ENCODE results near the gene PADI2. TPM values are rescaled to one million over a fixed set of nuclear protein-coding genes. Genes with fewer than 3 reads are reported as not detected.

The PADI2 gene
- total and polyA plus RNA-seq, 4 donors = 0.25 to 2.4 (median 0.96) TPM

DNA sequence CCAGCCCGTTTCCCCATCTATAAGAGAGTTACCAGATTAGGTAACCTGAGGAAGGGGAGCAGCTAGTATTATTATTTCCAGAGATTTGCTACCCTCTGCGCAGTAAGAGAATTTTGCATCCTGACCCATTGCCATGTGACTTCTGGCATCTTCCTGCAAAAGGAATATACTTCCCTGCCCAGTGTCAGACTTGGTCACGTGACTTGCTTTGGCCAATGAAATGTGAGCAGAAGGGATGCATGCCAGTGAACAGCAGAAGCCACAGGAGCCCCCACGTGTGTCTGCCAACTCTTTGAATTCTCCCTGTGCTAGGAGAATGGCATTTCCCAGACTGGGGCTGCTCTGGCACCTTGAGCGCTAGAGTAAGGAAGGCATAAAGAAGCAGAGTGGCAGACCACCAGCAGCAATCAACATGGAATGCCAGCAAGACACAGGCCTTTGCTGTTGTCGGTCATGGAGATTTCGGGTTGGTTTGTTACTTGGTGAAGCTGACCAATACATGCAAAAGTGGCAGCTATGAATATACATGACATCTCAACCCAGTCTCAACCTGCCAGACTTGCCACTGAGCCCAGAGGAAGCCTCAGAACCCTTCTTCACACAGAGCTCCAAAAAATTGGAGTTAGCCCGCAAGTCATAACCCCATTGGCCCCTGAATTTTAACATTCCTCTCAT is 39.0 kb downstream of the PADI2 start:
- DNase-seq (ENCODE audit: low spot score) = no peak
- no peak overlapping the region for H3K4me3 ChIP-seq (ENCODE audit: low read depth in 1 of 3, low read length in 3 of 3)
- WGBS = 88% methylated on average over 8 of the region's 8 CpGs
- H3K4me1 ChIP-seq (ENCODE audit: control insufficient read depth in 4 of 4, insufficient read depth in 4 of 4, low read length in 3 of 4) = no peaks in the 10 kb centered on the region
- H3K36me3 ChIP-seq (ENCODE audit: control insufficient read depth in 4 of 4, insufficient read depth in 3 of 4, low read depth in 1 of 4, low read length in 3 of 4) = no peaks in the 10 kb centered on the region
- no peak overlapping the region for H3K9ac ChIP-seq (ENCODE audit: low read depth in 1 of 2, low read length in 2 of 2)
- H3K9me3 ChIP-seq (ENCODE audit: control insufficient read depth in 4 of 4, low read length in 3 of 4) = no peaks in the 10 kb centered on the region
- H3K27ac ChIP-seq (ENCODE audit: low read depth in 1 of 2, low read length in 2 of 2) = no peak overlapping the region
- no peak for TF ChIP-seq SP1 (IDR thresholded peaks at IDR 0.05)
- TF ChIP-seq, protein P1, sequence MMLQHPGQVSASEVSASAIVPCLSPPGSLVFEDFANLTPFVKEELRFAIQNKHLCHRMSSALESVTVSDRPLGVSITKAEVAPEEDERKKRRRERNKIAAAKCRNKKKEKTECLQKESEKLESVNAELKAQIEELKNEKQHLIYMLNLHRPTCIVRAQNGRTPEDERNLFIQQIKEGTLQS (IDR thresholded peaks at IDR 0.05) = no peak
- TF ChIP-seq HNF4A (conservative IDR thresholded peaks at IDR 0.05) = no peak
- TF ChIP-seq RAD21 (IDR thresholded peaks at IDR 0.05) = no peak
- H3K27me3 ChIP-seq (ENCODE audit: control insufficient read depth in 4 of 4, insufficient read depth in 4 of 4, low read length in 3 of 4) = no peaks in the 10 kb centered on the region

DNA sequence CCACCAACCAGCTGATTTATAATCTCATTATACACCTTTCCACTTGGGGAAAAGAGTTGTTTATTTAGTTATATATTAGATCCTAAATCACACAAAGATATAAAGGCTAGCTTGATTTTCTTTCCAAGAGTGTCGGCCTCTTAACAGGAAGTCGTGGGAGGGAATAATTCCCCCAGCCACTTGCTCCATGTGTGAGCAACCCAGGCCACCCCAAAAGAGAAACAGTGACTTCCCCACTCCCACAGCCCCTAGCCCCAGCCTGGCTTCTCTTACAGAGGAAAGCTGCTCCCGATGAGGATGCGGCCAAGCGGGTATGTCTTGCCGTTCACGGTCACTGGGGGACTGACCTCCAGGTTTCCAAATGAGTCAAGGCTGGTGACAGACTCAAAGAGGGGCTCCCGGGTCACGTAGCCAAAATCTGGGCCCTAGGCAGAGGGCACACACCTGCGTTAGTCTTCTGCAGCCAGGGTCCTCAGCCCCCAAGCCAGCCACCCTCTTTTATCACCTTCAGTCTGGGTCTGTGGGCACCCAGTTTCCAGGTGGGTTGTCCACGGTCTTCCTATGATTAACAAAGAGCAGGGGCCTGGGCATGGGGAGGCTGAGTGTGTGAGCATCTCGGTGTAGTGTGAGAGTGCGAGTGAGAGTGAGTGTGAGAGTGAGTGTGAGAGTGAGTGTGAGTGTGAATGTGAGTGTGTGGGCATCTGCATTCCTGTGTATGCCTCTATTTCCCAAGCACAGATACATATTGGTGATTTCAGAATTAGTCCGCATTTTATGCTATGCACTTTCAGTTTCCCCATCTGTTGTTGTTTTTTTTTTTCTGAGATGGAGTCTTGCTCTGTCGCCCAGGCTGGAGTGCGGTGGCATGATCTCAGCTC is 40.0 kb downstream of the PADI2 start:
- TF ChIP-seq, protein P1 (IDR thresholded peaks at IDR 0.05) = no peak
- Histone ChIP-seq H3K4me1 (ENCODE audit: control insufficient read depth in 4 of 4, insufficient read depth in 4 of 4, low read length in 3 of 4) (no peaks in the 10 kb centered on the region), H3K27me3 (ENCODE audit: control insufficient read depth in 4 of 4, insufficient read depth in 4 of 4, low read length in 3 of 4) (no peaks in the 10 kb centered on the region), H3K4me3 (ENCODE audit: low read depth in 1 of 3, low read length in 3 of 3) (no peak overlapping the region), H3K9ac (ENCODE audit: low read depth in 1 of 2, low read length in 2 of 2) (no peak overlapping the region), H3K9me3 (ENCODE audit: control insufficient read depth in 4 of 4, low read length in 3 of 4) (no peaks in the 10 kb centered on the region), H3K27ac (ENCODE audit: low read depth in 1 of 2, low read length in 2 of 2) (no peak overlapping the region), H3K36me3 (ENCODE audit: control insufficient read depth in 4 of 4, insufficient read depth in 3 of 4, low read depth in 1 of 4, low read length in 3 of 4) (no peaks in the 10 kb centered on the region)
- no peak for DNase-seq (ENCODE audit: low spot score)
- WGBS = 89% methylated on average over 16 of the region's 16 CpGs

DNA sequence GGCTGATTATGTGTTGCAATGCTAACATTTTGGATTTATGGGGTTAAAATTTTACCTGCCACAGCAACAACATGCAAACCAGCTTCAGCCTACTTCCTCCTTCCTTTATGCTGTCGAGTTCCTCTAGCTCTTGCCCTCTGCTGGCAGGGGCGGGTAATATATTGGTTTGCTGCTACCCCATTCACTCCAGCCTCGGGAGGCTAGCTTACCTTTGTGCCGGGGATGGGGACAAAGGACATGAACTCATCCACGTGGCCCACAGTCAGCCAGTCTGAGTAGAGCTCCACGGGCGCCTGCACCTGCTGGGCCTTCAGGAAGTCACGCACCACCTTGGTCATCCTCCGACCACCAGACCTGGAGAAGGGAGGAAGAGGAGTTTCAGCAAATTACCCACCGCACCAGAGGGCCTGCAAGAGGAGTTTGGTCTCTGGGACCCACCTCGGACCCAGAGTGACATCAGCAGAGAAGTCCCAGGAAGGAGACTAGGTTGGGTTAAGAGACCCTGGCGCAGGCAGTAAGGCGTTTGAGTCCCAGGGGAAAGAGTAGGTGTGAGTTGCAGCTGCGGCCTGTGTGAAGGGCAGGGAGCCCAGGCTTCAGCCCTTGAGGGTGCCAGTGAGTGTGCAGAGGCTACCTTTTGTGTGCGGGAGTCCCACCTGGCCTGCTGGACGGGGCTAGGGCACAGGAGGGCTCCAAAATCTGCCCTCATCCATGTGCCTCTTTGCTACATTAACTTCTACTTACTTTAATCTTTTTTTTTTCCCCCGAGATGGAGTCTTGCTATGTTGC is 43.6 kb downstream of the PADI2 start:
- H3K36me3 ChIP-seq (ENCODE audit: control insufficient read depth in 4 of 4, insufficient read depth in 3 of 4, low read depth in 1 of 4, low read length in 3 of 4) = no peaks in the 10 kb centered on the region
- WGBS = 80% methylated on average over 17 of the region's 17 CpGs
- no peaks in the 10 kb centered on the region for H3K27me3 ChIP-seq (ENCODE audit: control insufficient read depth in 4 of 4, insufficient read depth in 4 of 4, low read length in 3 of 4)
- DNase-seq (ENCODE audit: low spot score) = no peak
- H3K4me3 ChIP-seq (ENCODE audit: low read depth in 1 of 3, low read length in 3 of 3) = no peak overlapping the region
- no peak overlapping the region for H3K27ac ChIP-seq (ENCODE audit: low read depth in 1 of 2, low read length in 2 of 2)
- H3K9ac ChIP-seq (ENCODE audit: low read depth in 1 of 2, low read length in 2 of 2) = no peak overlapping the region
- no peaks in the 10 kb centered on the region for H3K4me1 ChIP-seq (ENCODE audit: control insufficient read depth in 4 of 4, insufficient read depth in 4 of 4, low read length in 3 of 4)
- no peaks in the 10 kb centered on the region for H3K9me3 ChIP-seq (ENCODE audit: control insufficient read depth in 4 of 4, low read length in 3 of 4)
- TF ChIP-seq TAF1 (conservative IDR thresholded peaks at IDR 0.05) (no peak), HNF4G (IDR thresholded peaks at IDR 0.05) (no peak), NR2F2 (IDR thresholded peaks at IDR 0.05) (no peak), RAD21 (IDR thresholded peaks at IDR 0.05) (peak in 1 of 2 donors; percentile 61), HNF4A (conservative IDR thresholded peaks at IDR 0.05) (no peak), JUND (IDR thresholded peaks at IDR 0.05) (no peak), FOXA2 (IDR thresholded peaks at IDR 0.05) (no peak), YY1 (IDR thresholded peaks at IDR 0.05) (no peak), SP1 (IDR thresholded peaks at IDR 0.05) (no peak), RXRA (IDR thresholded peaks at IDR 0.05) (no peak), GABPA (IDR thresholded peaks at IDR 0.05 in 1 of 2, conservative IDR thresholded peaks at IDR 0.05 in 1 of 2) (peak; percentile 66 to 69), EGR1 (IDR thresholded peaks at IDR 0.05; ENCODE audit: low read depth in 2 of 2) (no peak), FOXA1 (IDR thresholded peaks at IDR 0.05) (no peak)
- TF ChIP-seq, protein P2, sequence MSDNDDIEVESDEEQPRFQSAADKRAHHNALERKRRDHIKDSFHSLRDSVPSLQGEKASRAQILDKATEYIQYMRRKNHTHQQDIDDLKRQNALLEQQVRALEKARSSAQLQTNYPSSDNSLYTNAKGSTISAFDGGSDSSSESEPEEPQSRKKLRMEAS (IDR thresholded peaks at IDR 0.05) = no peak
- TF ChIP-seq, protein P3, sequence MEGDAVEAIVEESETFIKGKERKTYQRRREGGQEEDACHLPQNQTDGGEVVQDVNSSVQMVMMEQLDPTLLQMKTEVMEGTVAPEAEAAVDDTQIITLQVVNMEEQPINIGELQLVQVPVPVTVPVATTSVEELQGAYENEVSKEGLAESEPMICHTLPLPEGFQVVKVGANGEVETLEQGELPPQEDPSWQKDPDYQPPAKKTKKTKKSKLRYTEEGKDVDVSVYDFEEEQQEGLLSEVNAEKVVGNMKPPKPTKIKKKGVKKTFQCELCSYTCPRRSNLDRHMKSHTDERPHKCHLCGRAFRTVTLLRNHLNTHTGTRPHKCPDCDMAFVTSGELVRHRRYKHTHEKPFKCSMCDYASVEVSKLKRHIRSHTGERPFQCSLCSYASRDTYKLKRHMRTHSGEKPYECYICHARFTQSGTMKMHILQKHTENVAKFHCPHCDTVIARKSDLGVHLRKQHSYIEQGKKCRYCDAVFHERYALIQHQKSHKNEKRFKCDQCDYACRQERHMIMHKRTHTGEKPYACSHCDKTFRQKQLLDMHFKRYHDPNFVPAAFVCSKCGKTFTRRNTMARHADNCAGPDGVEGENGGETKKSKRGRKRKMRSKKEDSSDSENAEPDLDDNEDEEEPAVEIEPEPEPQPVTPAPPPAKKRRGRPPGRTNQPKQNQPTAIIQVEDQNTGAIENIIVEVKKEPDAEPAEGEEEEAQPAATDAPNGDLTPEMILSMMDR (IDR thresholded peaks at IDR 0.05; ENCODE audit: low read depth, low read length, missing input control) = peak; percentile 18
- TF ChIP-seq, protein P1 (IDR thresholded peaks at IDR 0.05) = no peak
- TF ChIP-seq, protein P4, sequence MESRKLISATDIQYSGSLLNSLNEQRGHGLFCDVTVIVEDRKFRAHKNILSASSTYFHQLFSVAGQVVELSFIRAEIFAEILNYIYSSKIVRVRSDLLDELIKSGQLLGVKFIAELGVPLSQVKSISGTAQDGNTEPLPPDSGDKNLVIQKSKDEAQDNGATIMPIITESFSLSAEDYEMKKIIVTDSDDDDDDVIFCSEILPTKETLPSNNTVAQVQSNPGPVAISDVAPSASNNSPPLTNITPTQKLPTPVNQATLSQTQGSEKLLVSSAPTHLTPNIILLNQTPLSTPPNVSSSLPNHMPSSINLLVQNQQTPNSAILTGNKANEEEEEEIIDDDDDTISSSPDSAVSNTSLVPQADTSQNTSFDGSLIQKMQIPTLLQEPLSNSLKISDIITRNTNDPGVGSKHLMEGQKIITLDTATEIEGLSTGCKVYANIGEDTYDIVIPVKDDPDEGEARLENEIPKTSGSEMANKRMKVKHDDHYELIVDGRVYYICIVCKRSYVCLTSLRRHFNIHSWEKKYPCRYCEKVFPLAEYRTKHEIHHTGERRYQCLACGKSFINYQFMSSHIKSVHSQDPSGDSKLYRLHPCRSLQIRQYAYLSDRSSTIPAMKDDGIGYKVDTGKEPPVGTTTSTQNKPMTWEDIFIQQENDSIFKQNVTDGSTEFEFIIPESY (IDR thresholded peaks at IDR 0.05) = no peak

Measured in liver (tissue), 9 donors.